ENCODE data around the gene FMO2.

FMO2 gene

GRCh38 chr1:171185091-171185490, at the start of gene FMO2:
TSS of gene FMO2 (plus strand) at chr1:171185300. CDS start at chr1:171185714, 414 bp downstream.
- DNase-seq, result no peak

- DNase-seq, result no peak
Observed at GRCh38 chr1:171137580-171137979, 47.5 kb upstream of the FMO2 start.

- no peak for DNase-seq
Observed at GRCh38 chr1:171138980-171139379, 46.1 kb upstream of the FMO2 start.

- DNase-seq, result no peak
Observed at GRCh38 chr1:171139890-171140289, 45.2 kb upstream of the FMO2 start.

GRCh38 chr1:171140401-171140800, 44.7 kb upstream of the FMO2 start:
- DNase-seq, result no peak

- no peak for DNase-seq
Observed at GRCh38 chr1:171140956-171141687, 44.0 kb upstream of the FMO2 start.

- no peak for DNase-seq
Observed at GRCh38 chr1:171141688-171142415, 43.2 kb upstream of the FMO2 start.

GRCh38 chr1:171142416-171143385, 42.4 kb upstream of the FMO2 start:
- no peak for DNase-seq

GRCh38 chr1:171150156-171150555, 34.9 kb upstream of the FMO2 start:
- DNase-seq, result no peak

GRCh38 chr1:171152549-171152948, 32.6 kb upstream of the FMO2 start:
- no peak for DNase-seq

- no peak for DNase-seq
Observed at GRCh38 chr1:171155484-171155883, 29.6 kb upstream of the FMO2 start.

- DNase-seq, result no peak
Observed at GRCh38 chr1:171158096-171158495, 27.0 kb upstream of the FMO2 start.

- no peak for DNase-seq
Observed at GRCh38 chr1:171158551-171158950, 26.5 kb upstream of the FMO2 start.

GRCh38 chr1:171159148-171159547, 26.0 kb upstream of the FMO2 start:
- no peak for DNase-seq

- DNase-seq, result no peak
Observed at GRCh38 chr1:171160211-171160610, 24.9 kb upstream of the FMO2 start.

GRCh38 chr1:171160639-171161354, 24.3 kb upstream of the FMO2 start:
- no peak for DNase-seq

- DNase-seq, result no peak
Observed at GRCh38 chr1:171161431-171161830, 23.7 kb upstream of the FMO2 start.

- no peak for DNase-seq
Observed at GRCh38 chr1:171166361-171166760, 18.7 kb upstream of the FMO2 start.

- DNase-seq, result no peak
Observed at GRCh38 chr1:171167785-171168184, 17.3 kb upstream of the FMO2 start.

GRCh38 chr1:171172471-171172870, 12.6 kb upstream of the FMO2 start:
- no peak for DNase-seq

- DNase-seq, result no peak
Observed at GRCh38 chr1:171173069-171173468, 12.0 kb upstream of the FMO2 start.

GRCh38 chr1:171174560-171175294, 10.4 kb upstream of the FMO2 start:
- DNase-seq, result no peak

Data from stimulated activated CD4-positive, alpha-beta T cell treated with anti-CD3 and anti-CD28 coated beads, Interleukin-2, amount 100 ng/mL, for 24 hours (primary cell).